HG02642 (cell line): ENCODE measurements around the gene ACTN1.

ENCODE experiments used
- ATAC-seq: cut with Tn5 transposase; IDR thresholded peaks from one replicate; pipeline ENCODE4 v1.9.1; 2021; ENCODE audit warnings: mild to moderate bottlenecking; ENCODE audit not compliant: unreplicated experiment, poor library complexity

ACTN1 gene

GRCh38 chr14:68952531-68953195, 26.4 kb downstream of the ACTN1 start:
- no peak for ATAC-seq

GRCh38 chr14:68951800-68952530, 27.1 kb downstream of the ACTN1 start:
- no peak for ATAC-seq

- no peak for ATAC-seq
Measured at GRCh38 chr14:68951035-68951797, 27.9 kb downstream of the ACTN1 start.

- no peak for ATAC-seq
Measured at GRCh38 chr14:68950111-68950510, 29.0 kb downstream of the ACTN1 start.

DNA sequence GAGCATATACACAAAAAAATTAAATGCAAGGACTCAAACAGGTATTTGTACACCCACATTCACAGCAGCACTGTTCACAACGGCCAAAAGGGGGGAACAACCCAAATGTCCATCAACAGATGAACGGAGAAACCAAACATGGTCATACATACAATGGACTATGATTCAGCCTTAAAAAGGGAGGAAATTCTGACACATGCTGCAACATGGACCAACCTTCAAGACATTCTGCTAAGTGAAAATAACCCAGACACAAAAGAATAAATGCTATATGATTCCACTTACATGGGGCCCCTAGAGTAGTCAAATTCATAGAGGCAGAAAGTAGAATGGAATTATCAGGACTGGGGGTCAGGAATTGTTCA, 29.5 kb downstream of the ACTN1 start:
- ATAC-seq, result no peak

- ATAC-seq, result no peak
Measured at GRCh38 chr14:68948686-68949600, 30.2 kb downstream of the ACTN1 start.

DNA sequence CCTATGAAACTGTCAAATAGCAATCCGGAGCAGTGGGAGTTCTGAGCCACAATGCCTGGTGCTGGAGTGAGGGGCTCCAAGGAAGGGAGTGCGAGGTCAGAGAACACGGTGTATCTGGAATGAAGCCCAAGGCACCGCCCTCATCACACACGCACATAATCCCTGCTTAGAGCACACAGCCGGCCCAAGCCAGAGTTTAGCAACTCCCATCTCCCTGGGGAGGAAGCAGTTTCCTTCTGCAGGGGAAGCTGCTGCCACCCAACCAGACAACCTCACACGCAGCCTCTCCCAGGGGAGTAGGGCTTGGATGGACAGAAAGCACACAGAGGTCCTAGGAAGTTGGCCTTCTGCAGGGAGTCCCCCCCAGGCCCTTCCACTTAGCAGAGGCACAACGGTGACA, 31.3 kb downstream of the ACTN1 start:
- no peak for ATAC-seq

DNA sequence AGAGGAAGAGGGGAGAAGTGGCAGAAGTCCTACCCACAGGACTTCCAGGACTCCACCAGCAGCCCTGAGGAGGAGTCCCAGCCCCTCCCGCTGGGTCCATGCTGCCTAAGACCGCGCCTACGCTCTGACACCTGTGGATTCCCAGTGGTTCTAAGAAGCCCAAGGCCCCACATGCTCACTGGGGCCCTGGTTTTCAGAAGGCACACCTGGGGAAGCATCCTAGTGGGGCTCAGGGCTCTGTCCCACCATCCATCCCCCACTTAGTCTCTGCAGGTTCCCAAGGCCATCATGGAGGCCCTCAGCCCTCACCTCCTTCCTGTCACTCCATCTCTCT, 32.6 kb downstream of the ACTN1 start:
- ATAC-seq, result no peak

DNA sequence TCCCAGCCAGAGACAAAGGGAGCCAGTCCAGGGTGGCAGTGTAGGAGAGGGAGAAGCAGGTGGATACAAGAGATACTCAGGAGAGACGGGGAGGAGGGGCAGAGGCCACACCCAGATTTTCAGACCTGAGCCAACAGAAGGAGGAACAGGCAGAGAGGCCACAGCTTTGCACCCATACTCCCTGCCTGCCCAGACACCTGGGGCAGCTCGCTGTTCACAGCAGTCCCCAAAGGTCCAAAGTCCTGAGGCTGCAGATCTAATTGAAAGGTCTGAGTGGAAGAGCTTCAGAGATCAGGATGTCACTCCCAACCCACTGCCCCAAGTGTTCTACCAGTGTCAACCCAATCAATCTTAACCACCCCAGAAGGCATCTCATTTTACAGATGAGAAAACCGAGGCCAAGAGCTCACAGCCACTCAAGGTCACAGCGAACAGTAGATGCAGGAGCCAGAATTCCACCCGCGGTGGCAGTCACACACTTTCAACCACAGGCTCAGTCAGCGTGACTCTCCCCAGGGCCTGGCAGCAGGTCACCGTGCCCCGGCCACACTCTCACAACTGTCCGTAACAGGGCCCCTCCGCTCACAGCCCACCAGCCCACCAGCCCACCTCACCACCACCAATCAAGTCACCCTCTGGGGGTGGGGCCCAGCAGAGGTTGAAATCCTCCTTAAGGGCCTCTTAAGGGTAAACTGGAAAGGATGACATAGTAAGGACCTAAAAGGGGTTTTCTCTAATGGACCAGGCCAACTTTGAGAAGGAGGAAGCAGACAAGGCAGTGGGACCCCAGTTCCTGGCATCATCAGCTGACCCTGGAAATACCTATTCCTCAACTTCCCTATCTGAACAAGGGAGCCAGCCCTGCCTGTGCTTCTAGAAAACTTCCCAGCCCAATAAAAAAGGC, 33.3 kb downstream of the ACTN1 start:
- no peak for ATAC-seq

DNA sequence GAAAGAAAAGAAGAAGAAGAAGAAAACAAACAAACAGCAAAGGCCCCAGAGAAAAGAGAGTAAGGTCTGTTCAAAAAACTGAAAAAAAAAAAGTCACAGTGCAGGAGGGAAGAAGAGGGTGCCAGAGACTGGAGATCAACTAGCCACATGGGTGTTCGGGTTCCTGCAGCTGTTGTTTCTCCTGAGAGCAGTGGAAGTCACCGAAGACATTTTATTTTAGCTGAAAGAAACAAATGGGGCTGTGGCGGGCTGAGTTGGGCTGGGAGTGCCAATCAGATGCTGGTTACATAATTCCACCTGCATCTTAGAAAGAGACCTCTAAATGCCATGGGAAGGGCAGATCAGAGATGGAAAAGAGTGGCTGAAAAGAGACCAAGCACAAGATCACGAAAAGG, 33.9 kb downstream of the ACTN1 start:
- no peak for ATAC-seq

GRCh38 chr14:68944162-68944561, 34.9 kb downstream of the ACTN1 start:
- no peak for ATAC-seq

DNA sequence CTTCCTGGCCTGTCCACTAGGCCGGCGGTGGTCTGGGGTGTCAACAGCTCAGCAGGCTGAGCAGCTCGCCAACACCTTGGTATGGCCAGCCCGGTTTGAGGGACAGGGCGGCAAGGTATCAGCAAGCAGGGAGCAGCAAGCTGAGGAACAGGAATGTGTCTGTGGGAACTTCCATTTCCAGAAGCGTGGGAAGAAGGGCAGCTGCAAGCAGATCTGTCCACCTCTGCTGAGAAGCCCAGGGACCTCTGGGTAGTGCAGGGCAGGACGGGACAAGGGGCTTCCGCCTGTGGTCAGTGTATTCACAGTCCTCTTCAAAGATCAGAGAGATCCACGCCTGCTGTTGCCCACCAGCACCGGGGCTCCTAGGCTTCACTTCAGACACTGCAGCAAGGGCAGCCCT, 36.0 kb downstream of the ACTN1 start:
- no peak for ATAC-seq

GRCh38 chr14:68942296-68943035, 36.6 kb downstream of the ACTN1 start:
- ATAC-seq, result no peak

DNA sequence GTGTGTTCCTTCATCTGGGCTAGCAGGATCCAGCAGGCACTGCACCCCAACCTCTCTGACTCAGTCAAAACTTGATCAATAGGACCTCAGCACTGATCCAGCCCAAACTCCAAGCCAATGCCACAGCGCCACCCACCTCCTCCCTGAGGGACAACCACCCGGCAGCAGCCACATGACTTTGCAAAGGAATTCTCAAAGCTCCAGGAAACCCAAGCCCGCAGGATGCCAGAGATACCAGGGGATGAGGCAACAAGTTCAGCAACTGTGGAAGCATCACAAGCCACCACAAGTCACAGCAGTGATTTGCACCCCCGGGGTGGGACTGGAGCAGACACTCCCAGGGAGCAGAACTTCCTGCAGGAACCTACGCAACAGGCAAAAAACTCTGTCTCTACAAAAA, 37.3 kb downstream of the ACTN1 start:
- ATAC-seq, result no peak

- ATAC-seq, result no peak
Measured at GRCh38 chr14:68940614-68941185, 38.4 kb downstream of the ACTN1 start.

GRCh38 chr14:68939893-68940613, 39.0 kb downstream of the ACTN1 start:
- ATAC-seq, result no peak

DNA sequence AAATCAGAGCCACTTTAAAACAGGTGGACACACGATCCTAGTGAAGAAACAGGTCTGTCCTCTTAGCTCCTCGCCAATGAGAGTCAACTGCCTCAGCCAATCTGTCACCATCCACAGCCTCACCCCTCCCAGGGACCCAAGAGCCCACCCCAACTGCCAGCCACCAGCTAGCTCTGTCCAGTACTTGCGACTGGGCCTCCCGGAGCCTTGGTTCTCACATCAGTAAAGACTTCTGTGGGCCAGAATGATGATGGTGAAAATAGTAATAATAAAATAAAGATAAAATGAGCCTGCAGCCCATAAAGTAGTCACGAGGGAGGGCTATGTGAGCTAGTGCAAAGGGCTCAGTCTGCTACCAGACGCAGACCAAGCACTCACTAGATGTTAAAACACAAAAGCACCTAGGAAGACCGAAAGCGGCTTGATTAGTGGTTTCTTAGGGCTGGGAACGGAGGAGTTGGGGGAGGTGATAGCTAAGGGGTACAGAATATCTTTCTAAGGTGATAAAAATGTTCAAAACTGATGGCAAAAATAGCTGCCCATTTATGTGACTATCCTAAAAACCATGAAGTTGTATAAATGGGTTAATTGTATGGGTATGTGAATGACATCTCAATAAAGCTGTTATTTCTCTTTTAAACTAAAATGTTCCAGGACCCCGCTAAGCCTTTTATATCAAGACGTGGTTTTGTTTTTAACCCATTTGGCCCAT, 39.8 kb downstream of the ACTN1 start:
- no peak for ATAC-seq
